Neural cell (in vitro differentiated cells): ENCODE results near the gene DLL1.

ENCODE experiments used
- EZH2 ChIP-seq: fragments of 200-600, 300-800 bp; shearing (Covaris generic), sonication (generic); IDR thresholded peaks from 2 replicates; pipeline ENCODE4 v1.6.1; 2014; ENCODE audit warnings: antibody characterized with exemption, low read length, borderline replicate concordance, mild to moderate bottlenecking; ENCODE audit not compliant: insufficient read depth, poor library complexity, severe bottlenecking
- MXI1 ChIP-seq: fragments of 450-650 bp; conservative IDR thresholded peaks from 2 replicates; pipeline ENCODE4 v1.6.1; 2014; ENCODE audit warnings: antibody characterized with exemption, mild to moderate bottlenecking; ENCODE audit not compliant: poor library complexity, severe bottlenecking

DNA sequence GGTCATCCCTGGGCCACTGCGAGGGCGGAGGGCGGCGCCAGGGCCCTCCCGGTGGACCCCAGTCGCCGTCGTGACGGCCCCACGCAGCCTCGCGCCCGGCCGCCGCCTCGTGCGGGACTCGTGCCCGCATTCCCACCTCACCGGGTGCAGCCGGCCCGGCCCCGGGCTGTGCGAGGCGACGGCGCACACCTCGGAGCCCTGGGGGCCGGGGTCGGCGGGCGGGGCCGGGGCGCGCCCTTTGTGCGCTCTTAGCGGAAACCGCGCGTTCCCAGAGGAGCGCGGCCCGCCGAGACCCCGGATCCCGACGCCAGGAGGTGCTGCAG lies 5.5 kb upstream of the DLL1 start:
- TF ChIP-seq MXI1: no peak
- TF ChIP-seq EZH2: no peak
